OCI-LY7 (cell line): ENCODE measurements around the gene MRPL49. TPM values are rescaled to one million over a fixed set of nuclear protein-coding genes. Genes with fewer than 3 reads are reported as not detected.

ENCODE experiments used
- BruUV-seq: library from RNA; stranded (reverse); fragments of 400-500 nt; replicated peaks from 2 replicates; lab custom pipeline; 2021; lab: Mats Ljungman, UMichigan
- CTCF ChIA-PET: fragments of 300-600 bp; sonication (Branson Sonifier 250); formaldehyde crosslinking; loops from one replicate; lab custom pipeline; 2022; ENCODE audit warnings: antibody characterized with exemption; ENCODE audit not compliant: unreplicated experiment; lab: Charles Lee
- POLR2A ChIA-PET: fragments of 300-600 bp; sonication (Branson Sonifier 250); formaldehyde crosslinking; loops from one replicate; lab custom pipeline; 2022; ENCODE audit warnings: antibody characterized with exemption; lab: Charles Lee
- DNase-seq: peaks from one replicate; pipeline ENCODE4 v3.0.0-alpha.2; 2015; ENCODE audit warnings: low spot score
- H2AFZ ChIP-seq: fragments of 200-600 bp; sonication (generic), shearing (Covaris generic); 2 replicates; pipeline ENCODE4 v1.6.1; 2014; ENCODE audit warnings: mild to moderate bottlenecking, antibody characterized with exemption, low read length, moderate library complexity
- H3K27ac ChIP-seq: fragments of 200-600 bp; sonication (generic); 2 replicates; pipeline ENCODE4 v1.5.1; 2014; ENCODE audit warnings: mixed run types, low read depth, mild to moderate bottlenecking, moderate library complexity, low read length, inconsistent platforms; ENCODE audit not compliant: poor library complexity, severe bottlenecking
- H3K36me3 ChIP-seq: fragments of 200-600 bp; sonication (generic); 2 replicates; pipeline ENCODE4 v1.6.1; 2014; ENCODE audit warnings: mild to moderate bottlenecking, antibody characterized with exemption, low read length, moderate library complexity, mixed read lengths; ENCODE audit not compliant: insufficient read depth
- H3K4me1 ChIP-seq: fragments of 200-600 bp; sonication (generic); 2 replicates; pipeline ENCODE4 v1.5.1; 2014; ENCODE audit warnings: mild to moderate bottlenecking, low read length; ENCODE audit not compliant: insufficient read depth, poor library complexity, severe bottlenecking
- H3K4me2 ChIP-seq: fragments of 200-600 bp; sonication (generic); 2 replicates; pipeline ENCODE4 v1.6.1; 2014; ENCODE audit warnings: mild to moderate bottlenecking, low read length
- H3K4me3 ChIP-seq: fragments of 200-600 bp; sonication (generic); 2 replicates; pipeline ENCODE4 v1.5.1; 2014; ENCODE audit warnings: mild to moderate bottlenecking, low read depth, low read length; ENCODE audit not compliant: poor library complexity, severe bottlenecking
- H3K79me2 ChIP-seq: fragments of 200-600 bp; sonication (generic); 2 replicates; pipeline ENCODE4 v1.6.1; 2016; ENCODE audit warnings: low read depth, mild to moderate bottlenecking, low read length, moderate library complexity, mixed read lengths; ENCODE audit not compliant: insufficient read depth
- H3K9me2 ChIP-seq: fragments of 200-600 bp; sonication (generic); 2 replicates; pipeline ENCODE4 v1.6.1; 2016; ENCODE audit warnings: mild to moderate bottlenecking, low read length, mixed read lengths; ENCODE audit not compliant: insufficient read depth
- H3K9me3 ChIP-seq: fragments of 200-600 bp; sonication (generic); 2 replicates; pipeline ENCODE4 v1.6.1; 2014; ENCODE audit warnings: mild to moderate bottlenecking, mixed run types, low read length, mixed read lengths
- H4K20me1 ChIP-seq: fragments of 200-600 bp; sonication (generic); 2 replicates; pipeline ENCODE4 v1.6.1; 2014; ENCODE audit warnings: mild to moderate bottlenecking, antibody characterized with exemption, low read length, moderate library complexity, mixed read lengths; ENCODE audit not compliant: insufficient read depth
- CTCF ChIP-seq: fragments of 200-600 bp; sonication (generic); conservative IDR thresholded peaks from 2 replicates; pipeline ENCODE4 v1.5.1; 2014; ENCODE audit warnings: mild to moderate bottlenecking, antibody characterized with exemption, low read length, moderate library complexity, mixed read lengths
- EZH2phosphoT487 ChIP-seq: fragments of 200-600 bp; sonication (generic); IDR thresholded peaks from 2 replicates; pipeline ENCODE4 v1.6.1; 2018; ENCODE audit warnings: low read depth, borderline replicate concordance, mild to moderate bottlenecking, mixed run types, antibody characterized with exemption, low read length, moderate library complexity, mixed read lengths
- intact Hi-C: fragments of 100-400 bp; cut with micrococcal nuclease; formaldehyde crosslinking; loops from one replicate; pipeline ENCODE4 v1.10.0; 2022; ENCODE audit not compliant: unreplicated experiment
- total RNA-seq, 2 experiments: library from RNA; depleted of rRNA in 1 of 2; stranded (reverse); fragments of >200 nt in 1 of 2; shearing (Covaris generic) in 1 of 2; gene quantifications; 2 replicates each; pipeline ENCODE4 v1.2.3, GENCODE V29; 2014 to 2022

Gene MRPL49
- total RNA-seq, 2 experiments from 2014 or later = 65.2 to 81.6 TPM

GRCh38 chr11:65126624-65127274 lies 4.6 kb downstream of the MRPL49 start:
- peak overlapping the region; percentile 98 for H3K27ac ChIP-seq
- no TSS peak for BruUV-seq
- no peak overlapping the region for H2AFZ ChIP-seq
- POLR2A ChIA-PET = no interaction called here
- H3K4me2 ChIP-seq = no peak overlapping the region
- H3K9me2 ChIP-seq = no peaks in the 10 kb centered on the region
- no peak for TF ChIP-seq EZH2phosphoT487
- no peak for TF ChIP-seq CTCF
- H3K4me3 ChIP-seq = no peak overlapping the region
- peaks cover 59% of the 10 kb centered on the region for H3K4me1 ChIP-seq
- H3K79me2 ChIP-seq = peaks cover 59% of the 10 kb centered on the region
- intact Hi-C loops = no loop called here
- no peaks in the 10 kb centered on the region for H3K9me3 ChIP-seq
- DNase-seq = no peak
- CTCF ChIA-PET = no interaction called here
- H4K20me1 ChIP-seq = no peaks in the 10 kb centered on the region
- peaks cover 82% of the 10 kb centered on the region for H3K36me3 ChIP-seq

GRCh38 chr11:65127473-65128181 lies 5.5 kb downstream of the MRPL49 start:
- DNase-seq = no peak
- no peak overlapping the region; the same call in 1 of the 2 replicates for H3K4me2 ChIP-seq
- TF ChIP-seq EZH2phosphoT487 = no peak
- TF ChIP-seq CTCF = no peak
- H3K9me2 ChIP-seq = no peaks in the 10 kb centered on the region
- peaks cover 87% of the 10 kb centered on the region for H3K36me3 ChIP-seq
- H2AFZ ChIP-seq = no peak overlapping the region
- H3K4me3 ChIP-seq = no peak overlapping the region
- ChIA-PET CTCF (no interaction called here), POLR2A (no interaction called here)
- intact Hi-C loops = no loop called here
- H4K20me1 ChIP-seq = no peaks in the 10 kb centered on the region
- no peaks in the 10 kb centered on the region for H3K9me3 ChIP-seq
- BruUV-seq = TSS peak; percentile 27
- peak overlapping the region; percentile 98 for H3K27ac ChIP-seq
- peaks cover 57% of the 10 kb centered on the region for H3K79me2 ChIP-seq
- peaks cover 63% of the 10 kb centered on the region for H3K4me1 ChIP-seq
